Measurements from ENCODE around the gene DACH1. TPM values are rescaled to one million over a fixed set of nuclear protein-coding genes. Genes with fewer than 3 reads are reported as not detected.

DACH1 gene
- total RNA-seq, 5 donors from 2014 or later (not counting 1 experiment from before 2014, with no cell fraction given): 0.13 to 1.2 (median 0.23) TPM

GRCh38 chr13:71606818-71607217 lies 260.2 kb downstream of the DACH1 start:
- H3K4me3 ChIP-seq (ENCODE audit: control insufficient read depth in 1 of 2, extremely low read depth in 1 of 2, low read length in 1 of 2): no peak overlapping the region
- H3K36me3 Mint-ChIP-seq: no peaks in the 10 kb centered on the region
- DNase-seq (no peak), ATAC-seq (replicated peaks in 1 of 4) (no peak)
- no peak overlapping the region for H3K4me3 Mint-ChIP-seq
- no peaks in the 10 kb centered on the region for H3K27me3 Mint-ChIP-seq
- peaks cover 0 to 3% (median 0%) of the 10 kb centered on the region in 3 donors for H3K9me3 Mint-ChIP-seq
- H3K36me3 ChIP-seq (ENCODE audit: control insufficient read depth in 2 of 2, extremely low read depth in 1 of 2, insufficient read depth in 1 of 2, low read length in 1 of 2): no peaks in the 10 kb centered on the region
- H3K27ac Mint-ChIP-seq: no peak overlapping the region
- H3K9me3 ChIP-seq: no peaks in the 10 kb centered on the region
- POLR2A ChIA-PET: no interaction called here
- H3K4me1 ChIP-seq (ENCODE audit: control insufficient read depth in 1 of 2, extremely low read depth in 1 of 2, insufficient read depth in 2 of 2, low read length in 2 of 2): peaks cover 0 to 5% of the 10 kb centered on the region in 2 experiments
- H3K4me1 Mint-ChIP-seq: no peaks in the 10 kb centered on the region
- no peaks in the 10 kb centered on the region for H3K27me3 ChIP-seq (replicated peaks in 1 of 2; ENCODE audit: control insufficient read depth in 2 of 2, extremely low read depth in 1 of 2, insufficient read depth in 2 of 2, low read length in 1 of 2)
- no peak overlapping the region for H3K27ac ChIP-seq (ENCODE audit: low read length)
- CTCF ChIA-PET: no interaction called here

- H3K4me3 ChIP-seq (ENCODE audit: control insufficient read depth in 1 of 2, extremely low read depth in 1 of 2, low read length in 1 of 2): no peak overlapping the region
- no peaks in the 10 kb centered on the region for H3K27me3 ChIP-seq (replicated peaks in 1 of 2; ENCODE audit: control insufficient read depth in 2 of 2, extremely low read depth in 1 of 2, insufficient read depth in 2 of 2, low read length in 1 of 2)
- DNase-seq (no peak), ATAC-seq (replicated peaks in 1 of 4) (no peak)
- no peaks in the 10 kb centered on the region for H3K36me3 ChIP-seq (ENCODE audit: control insufficient read depth in 2 of 2, extremely low read depth in 1 of 2, insufficient read depth in 1 of 2, low read length in 1 of 2)
- Mint-ChIP-seq H3K27ac (no peak overlapping the region), H3K9me3 (peaks cover 0 to 3% (median 0%) of the 10 kb centered on the region in 3 donors), H3K36me3 (no peaks in the 10 kb centered on the region), H3K27me3 (no peaks in the 10 kb centered on the region), H3K4me3 (no peak overlapping the region), H3K4me1 (no peaks in the 10 kb centered on the region)
- H3K4me1 ChIP-seq (ENCODE audit: control insufficient read depth in 1 of 2, extremely low read depth in 1 of 2, insufficient read depth in 2 of 2, low read length in 2 of 2): peaks cover 0 to under 1% of the 10 kb centered on the region in 2 experiments
- ChIA-PET CTCF (no interaction called here), POLR2A (no interaction called here)
- no peak overlapping the region for H3K27ac ChIP-seq (ENCODE audit: low read length)
- WGBS (ENCODE audit: insufficient coverage): no CpG with 5 or more reads among the region's 2 CpGs
- H3K9me3 ChIP-seq: no peaks in the 10 kb centered on the region
Measured at GRCh38 chr13:71605744-71606143, 261.3 kb downstream of the DACH1 start.

- H3K9me3 ChIP-seq: no peaks in the 10 kb centered on the region
- H3K4me3 ChIP-seq (ENCODE audit: control insufficient read depth in 1 of 2, extremely low read depth in 1 of 2, low read length in 1 of 2): no peak overlapping the region
- ChIA-PET CTCF (no interaction called here), POLR2A (no interaction called here)
- no CpG with 5 or more reads among the region's 2 CpGs for WGBS (ENCODE audit: insufficient coverage)
- H3K4me1 Mint-ChIP-seq: no peaks in the 10 kb centered on the region
- H3K4me1 ChIP-seq (ENCODE audit: control insufficient read depth in 1 of 2, extremely low read depth in 1 of 2, insufficient read depth in 2 of 2, low read length in 2 of 2): no peaks in the 10 kb centered on the region
- no peak for DNase-seq
- no peaks in the 10 kb centered on the region for H3K36me3 ChIP-seq (ENCODE audit: control insufficient read depth in 2 of 2, extremely low read depth in 1 of 2, insufficient read depth in 1 of 2, low read length in 1 of 2)
- no peaks in the 10 kb centered on the region for H3K36me3 Mint-ChIP-seq
- peaks cover 0 to 3% (median 3%) of the 10 kb centered on the region in 3 donors for H3K9me3 Mint-ChIP-seq
- H3K27ac ChIP-seq (ENCODE audit: low read length): no peak overlapping the region
- H3K27ac Mint-ChIP-seq: no peak overlapping the region
- no peak for ATAC-seq (replicated peaks in 1 of 4)
- no peaks in the 10 kb centered on the region for H3K27me3 Mint-ChIP-seq
- H3K4me3 Mint-ChIP-seq: no peak overlapping the region
- no peaks in the 10 kb centered on the region for H3K27me3 ChIP-seq (replicated peaks in 1 of 2; ENCODE audit: control insufficient read depth in 2 of 2, extremely low read depth in 1 of 2, insufficient read depth in 2 of 2, low read length in 1 of 2)
Measured at GRCh38 chr13:71603255-71603654, 263.7 kb downstream of the DACH1 start.

GRCh38 chr13:71602344-71602743 lies 264.7 kb downstream of the DACH1 start:
- peaks cover 0 to 3% (median 3%) of the 10 kb centered on the region in 3 donors for H3K9me3 Mint-ChIP-seq
- ATAC-seq (replicated peaks in 1 of 4): no peak
- H3K4me3 Mint-ChIP-seq: no peak overlapping the region
- no peak overlapping the region for H3K27ac Mint-ChIP-seq
- no peaks in the 10 kb centered on the region for H3K27me3 Mint-ChIP-seq
- no peak for DNase-seq
- H3K36me3 Mint-ChIP-seq: no peaks in the 10 kb centered on the region
- no CpG with 5 or more reads among the region's 3 CpGs for WGBS (ENCODE audit: insufficient coverage)
- Histone ChIP-seq H3K36me3 (ENCODE audit: control insufficient read depth in 2 of 2, extremely low read depth in 1 of 2, insufficient read depth in 1 of 2, low read length in 1 of 2) (no peaks in the 10 kb centered on the region), H3K27ac (ENCODE audit: low read length) (no peak overlapping the region), H3K4me3 (ENCODE audit: control insufficient read depth in 1 of 2, extremely low read depth in 1 of 2, low read length in 1 of 2) (no peak overlapping the region), H3K4me1 (ENCODE audit: control insufficient read depth in 1 of 2, extremely low read depth in 1 of 2, insufficient read depth in 2 of 2, low read length in 2 of 2) (no peaks in the 10 kb centered on the region), H3K27me3 (replicated peaks in 1 of 2; ENCODE audit: control insufficient read depth in 2 of 2, extremely low read depth in 1 of 2, insufficient read depth in 2 of 2, low read length in 1 of 2) (no peaks in the 10 kb centered on the region), H3K9me3 (no peaks in the 10 kb centered on the region)
- ChIA-PET CTCF (no interaction called here), POLR2A (no interaction called here)
- H3K4me1 Mint-ChIP-seq: no peaks in the 10 kb centered on the region

- no CpG with 5 or more reads among the region's 1 CpG for WGBS (ENCODE audit: insufficient coverage)
- no peak for DNase-seq
- POLR2A ChIA-PET: no interaction called here
- Histone ChIP-seq H3K4me3 (ENCODE audit: control insufficient read depth in 1 of 2, extremely low read depth in 1 of 2, low read length in 1 of 2) (no peak overlapping the region), H3K9me3 (no peaks in the 10 kb centered on the region), H3K27ac (ENCODE audit: low read length) (no peak overlapping the region), H3K4me1 (ENCODE audit: control insufficient read depth in 1 of 2, extremely low read depth in 1 of 2, insufficient read depth in 2 of 2, low read length in 2 of 2) (no peaks in the 10 kb centered on the region), H3K27me3 (replicated peaks in 1 of 2; ENCODE audit: control insufficient read depth in 2 of 2, extremely low read depth in 1 of 2, insufficient read depth in 2 of 2, low read length in 1 of 2) (no peaks in the 10 kb centered on the region), H3K36me3 (ENCODE audit: control insufficient read depth in 2 of 2, extremely low read depth in 1 of 2, insufficient read depth in 1 of 2, low read length in 1 of 2) (no peaks in the 10 kb centered on the region)
- Mint-ChIP-seq H3K9me3 (peaks cover 0 to 3% (median 0%) of the 10 kb centered on the region in 3 donors), H3K36me3 (no peaks in the 10 kb centered on the region), H3K4me1 (no peaks in the 10 kb centered on the region), H3K4me3 (no peak overlapping the region), H3K27ac (no peak overlapping the region), H3K27me3 (no peaks in the 10 kb centered on the region)
- ATAC-seq (replicated peaks in 1 of 4): no peak
- CTCF ChIA-PET: no interaction called here
Measured at GRCh38 chr13:71597150-71597549, 269.9 kb downstream of the DACH1 start.

GRCh38 chr13:71596116-71596515 lies 270.9 kb downstream of the DACH1 start:
- Histone ChIP-seq H3K4me3 (ENCODE audit: control insufficient read depth in 1 of 2, extremely low read depth in 1 of 2, low read length in 1 of 2) (no peak overlapping the region), H3K36me3 (ENCODE audit: control insufficient read depth in 2 of 2, extremely low read depth in 1 of 2, insufficient read depth in 1 of 2, low read length in 1 of 2) (no peaks in the 10 kb centered on the region), H3K27me3 (replicated peaks in 1 of 2; ENCODE audit: control insufficient read depth in 2 of 2, extremely low read depth in 1 of 2, insufficient read depth in 2 of 2, low read length in 1 of 2) (no peaks in the 10 kb centered on the region), H3K27ac (ENCODE audit: low read length) (no peak overlapping the region), H3K4me1 (ENCODE audit: control insufficient read depth in 1 of 2, extremely low read depth in 1 of 2, insufficient read depth in 2 of 2, low read length in 2 of 2) (no peaks in the 10 kb centered on the region), H3K9me3 (no peaks in the 10 kb centered on the region)
- ChIA-PET CTCF (interaction anchor here (0.7 to 0.8 kb wide), 2 partner anchors 15 to 760 kb away, joined by 3 to 4 read pairs; no protein-coding TSS in a partner anchor), POLR2A (no interaction called here)
- Mint-ChIP-seq H3K4me3 (no peak overlapping the region), H3K27me3 (no peaks in the 10 kb centered on the region), H3K27ac (no peak overlapping the region), H3K4me1 (no peaks in the 10 kb centered on the region), H3K9me3 (peaks cover 0 to 3% (median under 1%) of the 10 kb centered on the region in 3 donors), H3K36me3 (no peaks in the 10 kb centered on the region)
- WGBS (ENCODE audit: insufficient coverage): no CpG with 5 or more reads among the region's 3 CpGs
- no peak for ATAC-seq (replicated peaks in 1 of 4)
- DNase-seq: no peak

GRCh38 chr13:71593566-71593965 lies 273.4 kb downstream of the DACH1 start:
- ATAC-seq (replicated peaks in 1 of 4): no peak
- CTCF ChIA-PET: no interaction called here
- no peaks in the 10 kb centered on the region for H3K36me3 Mint-ChIP-seq

More at GRCh38 chr13:71593566-71593965, 273.4 kb downstream of the DACH1 start:
- no peak for DNase-seq
- Histone ChIP-seq H3K4me3 (ENCODE audit: control insufficient read depth in 1 of 2, extremely low read depth in 1 of 2, low read length in 1 of 2) (no peak overlapping the region), H3K27ac (ENCODE audit: low read length) (no peak overlapping the region), H3K4me1 (ENCODE audit: control insufficient read depth in 1 of 2, extremely low read depth in 1 of 2, insufficient read depth in 2 of 2, low read length in 2 of 2) (no peaks in the 10 kb centered on the region), H3K36me3 (ENCODE audit: control insufficient read depth in 2 of 2, extremely low read depth in 1 of 2, insufficient read depth in 1 of 2, low read length in 1 of 2) (no peaks in the 10 kb centered on the region), H3K27me3 (replicated peaks in 1 of 2; ENCODE audit: control insufficient read depth in 2 of 2, extremely low read depth in 1 of 2, insufficient read depth in 2 of 2, low read length in 1 of 2) (no peaks in the 10 kb centered on the region), H3K9me3 (no peaks in the 10 kb centered on the region)
- Mint-ChIP-seq H3K27ac (no peak overlapping the region), H3K9me3 (peaks cover 0 to 3% (median 1%) of the 10 kb centered on the region in 3 donors), H3K4me1 (no peaks in the 10 kb centered on the region), H3K4me3 (no peak overlapping the region), H3K27me3 (no peaks in the 10 kb centered on the region)
- POLR2A ChIA-PET: no interaction called here
